GM23338 (cell line): ENCODE results near the gene HGS. TPM values are rescaled to one million over a fixed set of nuclear protein-coding genes. Genes with fewer than 3 reads are reported as not detected.

ENCODE experiments used
- ATAC-seq: fragments of 200-7000 bp; cut with Tn5 transposase; 3 replicates; pipeline ENCODE4 v1.9.1; 2020
- DNase-seq: peaks from one replicate; pipeline ENCODE4 v3.0.0-alpha.2; 2015; ENCODE audit warnings: low spot score
- H2AFZ ChIP-seq: fragments of 200-600 bp; sonication (generic); 2 replicates; pipeline ENCODE4 v1.8.0; 2016; ENCODE audit warnings: antibody characterized with exemption, mild to moderate bottlenecking, moderate library complexity
- H3F3A ChIP-seq: fragments of 200-600 bp; sonication (generic); replicated peaks from 2 replicates; pipeline ENCODE4 v1.8.0; 2017; ENCODE audit warnings: antibody characterized with exemption, mixed run types, low read depth
- H3K27ac ChIP-seq: fragments of 200-600 bp; sonication (generic); 2 replicates; pipeline ENCODE4 v1.6.1; 2016; ENCODE audit warnings: low read depth
- H3K27me3 ChIP-seq: fragments of 200-600 bp; sonication (generic); 2 replicates; pipeline ENCODE4 v1.8.0; 2016; ENCODE audit warnings: mild to moderate bottlenecking, mixed run types, moderate library complexity; ENCODE audit not compliant: insufficient read depth
- H3K36me3 ChIP-seq: fragments of 200-600 bp; sonication (generic); 2 replicates; pipeline ENCODE4 v1.8.0; 2016; ENCODE audit warnings: mild to moderate bottlenecking; ENCODE audit not compliant: insufficient read depth
- H3K4me1 ChIP-seq: fragments of 200-600 bp; sonication (generic); 2 replicates; pipeline ENCODE4 v1.8.0; 2016; ENCODE audit warnings: mild to moderate bottlenecking, moderate library complexity; ENCODE audit not compliant: insufficient read depth
- H3K4me2 ChIP-seq: fragments of 200-600 bp; sonication (generic); 2 replicates; pipeline ENCODE4 v1.7.1; 2017; ENCODE audit warnings: mixed run types
- H3K4me3 ChIP-seq: fragments of 200-600 bp; sonication (generic); 2 replicates; pipeline ENCODE4 v1.6.1; 2016; ENCODE audit warnings: mixed run types
- H3K79me2 ChIP-seq: fragments of 200-600 bp; sonication (generic); replicated peaks from 2 replicates; pipeline ENCODE4 v1.8.0; 2017; ENCODE audit warnings: mild to moderate bottlenecking; ENCODE audit not compliant: insufficient read depth
- H3K9me2 ChIP-seq: fragments of 200-600 bp; sonication (generic); 2 replicates; pipeline ENCODE4 v1.8.0; 2017; ENCODE audit not compliant: insufficient read depth
- H4K20me1 ChIP-seq: fragments of 200-600 bp; sonication (generic); replicated peaks from 2 replicates; pipeline ENCODE4 v1.8.0; 2017; ENCODE audit warnings: mild to moderate bottlenecking; ENCODE audit not compliant: insufficient read depth
- H3K27ac Mint-ChIP-seq: 2 replicates; pipeline ENCODE4 v1.8.0; 2020; ENCODE audit warnings: inconsistent platforms, mild to moderate bottlenecking, moderate library complexity, mixed read lengths
- H3K27me3 Mint-ChIP-seq: 3 replicates; pipeline ENCODE4 v1.8.0; 2022; ENCODE audit warnings: low read depth, mild to moderate bottlenecking, moderate library complexity, mixed read lengths, inconsistent platforms; ENCODE audit not compliant: insufficient read depth, poor library complexity
- H3K36me3 Mint-ChIP-seq: 3 replicates; pipeline ENCODE4 v1.8.0; 2021; ENCODE audit warnings: low read depth, mild to moderate bottlenecking, inconsistent platforms, moderate library complexity, mixed read lengths
- H3K4me1 Mint-ChIP-seq: 3 replicates; pipeline ENCODE4 v1.8.0; 2020; ENCODE audit warnings: mild to moderate bottlenecking, inconsistent platforms, mixed read lengths
- H3K4me3 Mint-ChIP-seq: 3 replicates; pipeline ENCODE4 v1.8.0; 2021; ENCODE audit warnings: moderate library complexity, mild to moderate bottlenecking, inconsistent platforms, mixed read lengths
- H3K9me3 Mint-ChIP-seq: 3 replicates; pipeline ENCODE4 v1.8.0; 2020; ENCODE audit warnings: moderate library complexity, mild to moderate bottlenecking, inconsistent platforms, mixed read lengths
- CREB1 ChIP-seq: fragments of 250-450 bp; sonication (Bioruptor Pico); IDR thresholded peaks from 2 replicates; pipeline ENCODE4 v1.5.0; 2020; ENCODE audit warnings: low read depth, mild to moderate bottlenecking, moderate library complexity
- EZH2 ChIP-seq: fragments of 200-600 bp; sonication (generic); IDR thresholded peaks from one replicate; pipeline ENCODE4 v1.8.0; 2017; ENCODE audit warnings: antibody characterized with exemption, mild to moderate bottlenecking, low read depth; ENCODE audit not compliant: unreplicated experiment
- EZH2phosphoT487 ChIP-seq: fragments of 200-600 bp; sonication (generic); IDR thresholded peaks from one replicate; pipeline ENCODE4 v1.8.1; 2018; ENCODE audit warnings: antibody characterized with exemption; ENCODE audit not compliant: unreplicated experiment
- JUNB ChIP-seq: IDR thresholded peaks from one replicate; pipeline ENCODE4 v1.6.1; 2016; ENCODE audit warnings: antibody characterized with exemption; ENCODE audit not compliant: unreplicated experiment
- NANOG ChIP-seq: IDR thresholded peaks from 2 replicates; pipeline ENCODE4 v1.6.1; 2016; ENCODE audit warnings: antibody characterized with exemption, borderline replicate concordance
- STAT1 ChIP-seq: IDR thresholded peaks from one replicate; pipeline ENCODE4 v1.6.1; 2016; ENCODE audit warnings: antibody characterized with exemption; ENCODE audit not compliant: unreplicated experiment
- polyA plus RNA-seq: library from polyadenylated mRNA; unstranded; fragments of >200 nt; fragmentation: Nextera tagmentation; extraction: Ambion mirVana; gene quantifications from 2 replicates; pipeline ENCODE4 v1.2.1, GENCODE V29; 2016
- total RNA-seq: library from RNA; depleted of rRNA; stranded (reverse); fragments of >200 nt; shearing (Covaris generic); gene quantifications from 2 replicates; pipeline ENCODE4 v1.2.3, GENCODE V29; 2014
- TF ChIP-seq, protein P1 (sequence below): IDR thresholded peaks from 2 replicates; pipeline ENCODE4 v1.6.1; 2016; ENCODE audit warnings: antibody characterized with exemption
- TF ChIP-seq, protein P2 (sequence below): fragments of 250-450 bp; sonication (Bioruptor Pico); IDR thresholded peaks from 2 replicates; pipeline ENCODE4 v1.5.0; 2020; ENCODE audit warnings: mild to moderate bottlenecking, moderate library complexity
- TF ChIP-seq, protein P3 (sequence below), 2 experiments: fragments of 200-600 bp in 1 of 2; sonication (generic) in 1 of 2; conservative IDR thresholded peaks; 2 replicates each; pipeline versions ENCODE4 v1.5.1 to v1.6.1; 2016 to 2017; ENCODE audit warnings: antibody characterized with exemption in 2 of 2, low read depth in 2 of 2, mild to moderate bottlenecking in 2 of 2, moderate library complexity in 1 of 2

The HGS gene
- total and polyA plus RNA-seq, 2 experiments from 2014 or later, result 59.0 to 90.2 TPM

DNA sequence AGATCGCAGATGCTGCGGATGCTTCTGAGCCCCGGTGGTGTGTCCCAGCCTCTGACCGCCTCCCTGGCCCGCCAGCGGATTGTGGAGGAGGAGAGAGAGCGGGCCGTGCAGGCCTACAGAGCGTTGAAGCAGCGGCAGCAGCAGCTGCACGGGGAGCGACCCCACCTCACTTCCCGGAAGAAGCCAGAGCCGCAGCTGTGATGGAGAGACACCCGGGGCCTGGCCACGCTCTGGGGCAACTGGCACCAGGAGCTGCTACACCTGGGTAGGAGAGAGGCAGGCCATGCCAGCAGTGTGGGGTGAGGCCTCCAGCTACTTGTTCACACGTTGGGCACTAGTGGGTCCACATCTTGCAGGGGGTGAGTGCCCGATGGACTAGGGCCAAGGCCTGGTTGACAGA, 11.3 kb upstream of the HGS start (continued):
- TF ChIP-seq, protein P1, sequence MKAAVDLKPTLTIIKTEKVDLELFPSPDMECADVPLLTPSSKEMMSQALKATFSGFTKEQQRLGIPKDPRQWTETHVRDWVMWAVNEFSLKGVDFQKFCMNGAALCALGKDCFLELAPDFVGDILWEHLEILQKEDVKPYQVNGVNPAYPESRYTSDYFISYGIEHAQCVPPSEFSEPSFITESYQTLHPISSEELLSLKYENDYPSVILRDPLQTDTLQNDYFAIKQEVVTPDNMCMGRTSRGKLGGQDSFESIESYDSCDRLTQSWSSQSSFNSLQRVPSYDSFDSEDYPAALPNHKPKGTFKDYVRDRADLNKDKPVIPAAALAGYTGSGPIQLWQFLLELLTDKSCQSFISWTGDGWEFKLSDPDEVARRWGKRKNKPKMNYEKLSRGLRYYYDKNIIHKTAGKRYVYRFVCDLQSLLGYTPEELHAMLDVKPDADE, result no peak
- TF ChIP-seq STAT1 (no peak), JUNB (no peak), EZH2phosphoT487 (no peak)

DNA sequence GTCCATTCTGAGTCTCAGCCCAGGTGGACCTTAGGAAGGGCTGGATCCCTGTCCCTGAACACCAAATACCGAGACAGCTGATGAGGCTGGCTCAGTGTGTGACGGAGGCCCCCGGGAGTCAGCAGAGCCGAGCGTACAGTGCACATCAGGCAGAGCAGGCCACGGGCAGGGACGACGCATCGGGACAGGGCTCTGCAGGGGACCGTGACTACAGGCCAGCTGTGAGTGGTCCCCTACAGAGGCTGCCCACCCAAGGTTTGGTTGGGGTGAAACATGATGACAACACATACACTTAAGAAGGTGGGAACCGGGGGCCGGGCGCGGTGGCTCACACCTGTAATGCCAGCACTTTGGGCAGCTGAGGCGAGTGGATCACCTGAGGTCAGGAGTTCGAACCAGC, 10.9 kb upstream of the HGS start:
- DNase-seq (no peak), ATAC-seq (no peak)
- Histone ChIP-seq H3K36me3 (peaks cover 24% of the 10 kb centered on the region), H3K4me2 (no peak overlapping the region), H2AFZ (no peak overlapping the region), H3K27me3 (no peaks in the 10 kb centered on the region), H3K27ac (no peak overlapping the region), H3F3A (peaks cover 22% of the 10 kb centered on the region), H3K79me2 (peaks cover 19% of the 10 kb centered on the region), H3K4me3 (no peak overlapping the region), H4K20me1 (peaks cover 9% of the 10 kb centered on the region), H3K9me2 (no peaks in the 10 kb centered on the region), H3K4me1 (no peaks in the 10 kb centered on the region)
- peaks cover 68% of the 10 kb centered on the region for H3K36me3 Mint-ChIP-seq
- H3K4me1 Mint-ChIP-seq, result peaks cover 10% of the 10 kb centered on the region
- H3K27ac Mint-ChIP-seq, result no peak overlapping the region
- no peak for TF ChIP-seq EZH2phosphoT487
- TF ChIP-seq, protein P2, sequence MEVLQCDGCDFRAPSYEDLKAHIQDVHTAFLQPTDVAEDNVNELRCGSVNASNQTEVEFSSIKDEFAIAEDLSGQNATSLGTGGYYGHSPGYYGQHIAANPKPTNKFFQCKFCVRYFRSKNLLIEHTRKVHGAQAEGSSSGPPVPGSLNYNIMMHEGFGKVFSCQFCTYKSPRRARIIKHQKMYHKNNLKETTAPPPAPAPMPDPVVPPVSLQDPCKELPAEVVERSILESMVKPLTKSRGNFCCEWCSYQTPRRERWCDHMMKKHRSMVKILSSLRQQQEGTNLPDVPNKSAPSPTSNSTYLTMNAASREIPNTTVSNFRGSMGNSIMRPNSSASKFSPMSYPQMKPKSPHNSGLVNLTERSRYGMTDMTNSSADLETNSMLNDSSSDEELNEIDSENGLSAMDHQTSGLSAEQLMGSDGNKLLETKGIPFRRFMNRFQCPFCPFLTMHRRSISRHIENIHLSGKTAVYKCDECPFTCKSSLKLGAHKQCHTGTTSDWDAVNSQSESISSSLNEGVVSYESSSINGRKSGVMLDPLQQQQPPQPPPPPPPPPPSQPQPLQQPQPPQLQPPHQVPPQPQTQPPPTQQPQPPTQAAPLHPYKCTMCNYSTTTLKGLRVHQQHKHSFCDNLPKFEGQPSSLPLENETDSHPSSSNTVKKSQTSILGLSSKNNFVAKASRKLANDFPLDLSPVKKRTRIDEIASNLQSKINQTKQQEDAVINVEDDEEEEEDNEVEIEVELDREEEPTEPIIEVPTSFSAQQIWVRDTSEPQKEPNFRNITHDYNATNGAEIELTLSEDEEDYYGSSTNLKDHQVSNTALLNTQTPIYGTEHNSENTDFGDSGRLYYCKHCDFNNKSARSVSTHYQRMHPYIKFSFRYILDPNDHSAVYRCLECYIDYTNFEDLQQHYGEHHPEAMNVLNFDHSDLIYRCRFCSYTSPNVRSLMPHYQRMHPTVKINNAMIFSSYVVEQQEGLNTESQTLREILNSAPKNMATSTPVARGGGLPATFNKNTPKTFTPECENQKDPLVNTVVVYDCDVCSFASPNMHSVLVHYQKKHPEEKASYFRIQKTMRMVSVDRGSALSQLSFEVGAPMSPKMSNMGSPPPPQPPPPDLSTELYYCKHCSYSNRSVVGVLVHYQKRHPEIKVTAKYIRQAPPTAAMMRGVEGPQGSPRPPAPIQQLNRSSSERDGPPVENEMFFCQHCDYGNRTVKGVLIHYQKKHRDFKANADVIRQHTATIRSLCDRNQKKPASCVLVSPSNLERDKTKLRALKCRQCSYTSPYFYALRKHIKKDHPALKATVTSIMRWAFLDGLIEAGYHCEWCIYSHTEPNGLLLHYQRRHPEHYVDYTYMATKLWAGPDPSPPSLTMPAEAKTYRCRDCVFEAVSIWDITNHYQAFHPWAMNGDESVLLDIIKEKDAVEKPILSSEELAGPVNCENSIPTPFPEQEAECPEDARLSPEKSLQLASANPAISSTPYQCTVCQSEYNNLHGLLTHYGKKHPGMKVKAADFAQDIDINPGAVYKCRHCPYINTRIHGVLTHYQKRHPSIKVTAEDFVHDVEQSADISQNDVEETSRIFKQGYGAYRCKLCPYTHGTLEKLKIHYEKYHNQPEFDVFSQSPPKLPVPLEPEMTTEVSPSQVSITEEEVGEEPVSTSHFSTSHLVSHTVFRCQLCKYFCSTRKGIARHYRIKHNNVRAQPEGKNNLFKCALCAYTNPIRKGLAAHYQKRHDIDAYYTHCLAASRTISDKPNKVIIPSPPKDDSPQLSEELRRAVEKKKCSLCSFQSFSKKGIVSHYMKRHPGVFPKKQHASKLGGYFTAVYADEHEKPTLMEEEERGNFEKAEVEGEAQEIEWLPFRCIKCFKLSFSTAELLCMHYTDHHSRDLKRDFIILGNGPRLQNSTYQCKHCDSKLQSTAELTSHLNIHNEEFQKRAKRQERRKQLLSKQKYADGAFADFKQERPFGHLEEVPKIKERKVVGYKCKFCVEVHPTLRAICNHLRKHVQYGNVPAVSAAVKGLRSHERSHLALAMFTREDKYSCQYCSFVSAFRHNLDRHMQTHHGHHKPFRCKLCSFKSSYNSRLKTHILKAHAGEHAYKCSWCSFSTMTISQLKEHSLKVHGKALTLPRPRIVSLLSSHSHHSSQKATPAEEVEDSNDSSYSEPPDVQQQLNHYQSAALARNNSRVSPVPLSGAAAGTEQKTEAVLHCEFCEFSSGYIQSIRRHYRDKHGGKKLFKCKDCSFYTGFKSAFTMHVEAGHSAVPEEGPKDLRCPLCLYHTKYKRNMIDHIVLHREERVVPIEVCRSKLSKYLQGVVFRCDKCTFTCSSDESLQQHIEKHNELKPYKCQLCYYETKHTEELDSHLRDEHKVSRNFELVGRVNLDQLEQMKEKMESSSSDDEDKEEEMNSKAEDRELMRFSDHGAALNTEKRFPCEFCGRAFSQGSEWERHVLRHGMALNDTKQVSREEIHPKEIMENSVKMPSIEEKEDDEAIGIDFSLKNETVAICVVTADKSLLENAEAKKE (CRISPR knock-in tag), result no peak
- TF ChIP-seq CREB1 (CRISPR knock-in tag), result no peak
- TF ChIP-seq NANOG, result no peak
- no peak for TF ChIP-seq JUNB
- TF ChIP-seq, protein P3, sequence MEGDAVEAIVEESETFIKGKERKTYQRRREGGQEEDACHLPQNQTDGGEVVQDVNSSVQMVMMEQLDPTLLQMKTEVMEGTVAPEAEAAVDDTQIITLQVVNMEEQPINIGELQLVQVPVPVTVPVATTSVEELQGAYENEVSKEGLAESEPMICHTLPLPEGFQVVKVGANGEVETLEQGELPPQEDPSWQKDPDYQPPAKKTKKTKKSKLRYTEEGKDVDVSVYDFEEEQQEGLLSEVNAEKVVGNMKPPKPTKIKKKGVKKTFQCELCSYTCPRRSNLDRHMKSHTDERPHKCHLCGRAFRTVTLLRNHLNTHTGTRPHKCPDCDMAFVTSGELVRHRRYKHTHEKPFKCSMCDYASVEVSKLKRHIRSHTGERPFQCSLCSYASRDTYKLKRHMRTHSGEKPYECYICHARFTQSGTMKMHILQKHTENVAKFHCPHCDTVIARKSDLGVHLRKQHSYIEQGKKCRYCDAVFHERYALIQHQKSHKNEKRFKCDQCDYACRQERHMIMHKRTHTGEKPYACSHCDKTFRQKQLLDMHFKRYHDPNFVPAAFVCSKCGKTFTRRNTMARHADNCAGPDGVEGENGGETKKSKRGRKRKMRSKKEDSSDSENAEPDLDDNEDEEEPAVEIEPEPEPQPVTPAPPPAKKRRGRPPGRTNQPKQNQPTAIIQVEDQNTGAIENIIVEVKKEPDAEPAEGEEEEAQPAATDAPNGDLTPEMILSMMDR (conservative IDR thresholded peaks at IDR 0.05; ENCODE audit: low read depth in 2 of 2), result no peak
- no peak for TF ChIP-seq STAT1
- TF ChIP-seq EZH2, result no peak
- H3K9me3 Mint-ChIP-seq, result no peaks in the 10 kb centered on the region
- peaks cover 25% of the 10 kb centered on the region for H3K27me3 Mint-ChIP-seq
- H3K4me3 Mint-ChIP-seq, result no peak overlapping the region
